NCI-H226 (cell line): Measurements from ENCODE around the gene CEP19.

ENCODE experiments used
- DNase-seq: peaks from one replicate; pipeline ENCODE4 v3.0.0-alpha.2; 2015

Gene CEP19

DNA sequence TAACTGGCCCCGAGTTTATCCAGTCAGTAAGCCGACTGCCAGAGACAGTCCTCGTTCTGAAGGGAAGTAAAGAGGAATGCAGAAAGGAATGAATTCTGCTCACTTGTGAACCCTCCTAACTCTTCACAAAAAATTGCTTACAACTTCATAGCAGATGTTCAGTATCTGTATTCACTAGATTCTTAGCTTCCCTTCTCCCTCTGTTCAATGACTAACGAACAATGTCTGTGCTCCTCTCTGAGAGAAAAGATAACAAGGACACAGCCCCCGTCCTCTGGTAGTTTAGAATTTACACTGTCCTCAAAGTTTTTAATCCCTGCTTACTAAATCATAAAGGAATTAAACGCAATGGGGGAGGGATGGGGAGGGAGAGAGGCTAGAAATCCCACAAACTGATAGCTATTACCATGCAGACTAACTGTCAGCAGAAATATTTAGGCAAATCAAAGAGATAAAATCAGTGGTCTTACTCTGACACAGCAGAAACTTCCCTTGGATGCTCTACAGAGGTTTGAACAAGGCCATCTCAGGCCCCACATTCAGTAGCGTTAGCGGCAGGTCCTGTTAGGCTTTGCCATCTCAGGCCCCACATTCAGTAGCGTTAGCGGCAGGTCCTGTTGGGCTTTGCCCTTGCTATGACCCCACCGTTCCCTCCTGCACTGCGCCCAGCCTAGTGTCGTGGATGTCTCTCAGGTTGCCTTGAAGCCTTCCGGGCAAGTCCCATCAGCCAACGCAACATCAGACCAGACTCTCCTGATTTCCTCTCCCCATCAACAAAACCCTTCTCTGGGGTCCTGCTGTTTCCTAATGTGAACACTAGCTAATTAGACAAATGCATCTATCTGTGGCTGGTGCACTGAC lies 49.1 kb downstream of the CEP19 start:
- DNase-seq: no peak

DNA sequence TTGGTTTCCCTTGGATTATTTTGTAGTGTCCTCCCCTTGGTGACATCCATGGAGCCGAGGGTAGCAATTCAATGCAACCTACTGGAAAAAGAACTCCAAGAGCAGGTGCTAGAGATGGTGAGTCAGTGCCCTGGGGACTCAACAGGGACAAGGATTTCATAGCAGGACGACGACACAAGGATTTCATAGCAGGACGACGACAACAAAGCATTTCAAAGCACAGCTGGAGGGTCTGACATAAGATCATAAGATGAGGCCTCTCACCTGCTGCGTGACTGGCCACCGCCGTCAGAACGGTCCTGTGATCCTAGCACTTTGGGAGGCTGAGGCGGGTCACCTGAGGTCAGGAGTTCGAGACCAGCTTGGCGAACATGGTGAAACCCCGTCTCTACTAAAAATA lies 50.0 kb downstream of the CEP19 start:
- DNase-seq: no peak

DNA sequence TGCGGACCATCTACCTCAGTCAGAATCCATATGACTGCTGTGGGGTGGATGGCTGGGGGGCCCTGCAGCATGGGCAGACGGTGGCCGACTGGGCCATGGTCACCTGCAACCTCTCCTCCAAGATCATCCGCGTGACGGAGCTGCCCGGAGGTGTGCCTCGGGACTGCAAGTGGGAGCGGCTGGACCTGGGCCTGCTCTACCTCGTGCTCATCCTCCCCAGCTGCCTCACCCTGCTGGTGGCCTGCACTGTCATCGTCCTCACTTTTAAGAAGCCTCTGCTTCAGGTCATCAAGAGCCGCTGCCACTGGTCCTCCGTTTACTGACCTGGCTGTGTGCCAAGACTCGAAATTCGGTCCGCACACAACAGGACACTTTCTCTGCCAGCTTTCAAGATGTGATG lies 50.6 kb downstream of the CEP19 start:
- no peak for DNase-seq

DNA sequence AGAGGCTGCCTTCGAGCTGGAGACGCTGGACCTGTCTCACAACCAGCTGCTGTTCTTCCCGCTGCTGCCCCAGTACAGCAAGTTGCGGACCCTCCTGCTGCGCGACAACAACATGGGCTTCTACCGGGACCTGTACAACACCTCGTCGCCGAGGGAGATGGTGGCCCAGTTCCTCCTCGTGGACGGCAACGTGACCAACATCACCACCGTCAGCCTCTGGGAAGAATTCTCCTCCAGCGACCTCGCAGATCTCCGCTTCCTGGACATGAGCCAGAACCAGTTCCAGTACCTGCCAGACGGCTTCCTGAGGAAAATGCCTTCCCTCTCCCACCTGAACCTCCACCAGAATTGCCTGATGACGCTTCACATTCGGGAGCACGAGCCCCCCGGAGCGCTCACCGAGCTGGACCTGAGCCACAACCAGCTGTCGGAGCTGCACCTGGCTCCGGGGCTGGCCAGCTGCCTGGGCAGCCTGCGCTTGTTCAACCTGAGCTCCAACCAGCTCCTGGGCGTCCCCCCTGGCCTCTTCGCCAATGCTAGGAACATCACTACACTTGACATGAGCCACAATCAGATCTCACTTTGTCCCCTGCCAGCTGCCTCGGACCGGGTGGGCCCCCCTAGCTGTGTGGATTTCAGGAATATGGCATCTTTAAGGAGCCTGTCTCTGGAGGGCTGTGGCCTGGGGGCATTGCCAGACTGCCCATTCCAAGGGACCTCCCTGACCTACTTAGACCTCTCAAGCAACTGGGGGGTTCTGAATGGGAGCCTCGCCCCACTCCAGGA lies 51.5 kb downstream of the CEP19 start:
- no peak for DNase-seq

DNA sequence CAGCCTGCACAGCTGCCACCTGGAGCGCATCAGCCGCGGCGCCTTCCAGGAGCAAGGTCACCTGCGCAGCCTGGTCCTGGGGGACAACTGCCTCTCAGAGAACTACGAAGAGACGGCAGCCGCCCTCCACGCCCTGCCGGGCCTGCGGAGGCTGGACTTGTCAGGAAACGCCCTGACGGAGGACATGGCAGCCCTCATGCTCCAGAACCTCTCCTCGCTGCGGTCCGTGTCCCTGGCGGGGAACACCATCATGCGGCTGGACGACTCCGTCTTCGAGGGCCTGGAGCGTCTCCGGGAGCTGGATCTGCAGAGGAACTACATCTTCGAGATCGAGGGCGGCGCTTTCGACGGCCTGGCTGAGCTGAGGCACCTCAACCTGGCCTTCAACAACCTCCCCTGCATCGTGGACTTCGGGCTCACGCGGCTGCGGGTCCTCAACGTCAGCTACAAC lies 52.1 kb downstream of the CEP19 start:
- DNase-seq: no peak
